ENCODE data around the gene KLHL29.
A peak's percentile ranks its signal among the peaks of the same experiment; 100 is the strongest.

KLHL29 gene

GRCh38 chr2:23622966-23623675 lies 238.1 kb downstream of the KLHL29 start:
- no peak for DNase-seq

- DNase-seq, result no peak
These were observed 239.4 kb downstream of the KLHL29 start for GRCh38 chr2:23624378-23624777.

DNA sequence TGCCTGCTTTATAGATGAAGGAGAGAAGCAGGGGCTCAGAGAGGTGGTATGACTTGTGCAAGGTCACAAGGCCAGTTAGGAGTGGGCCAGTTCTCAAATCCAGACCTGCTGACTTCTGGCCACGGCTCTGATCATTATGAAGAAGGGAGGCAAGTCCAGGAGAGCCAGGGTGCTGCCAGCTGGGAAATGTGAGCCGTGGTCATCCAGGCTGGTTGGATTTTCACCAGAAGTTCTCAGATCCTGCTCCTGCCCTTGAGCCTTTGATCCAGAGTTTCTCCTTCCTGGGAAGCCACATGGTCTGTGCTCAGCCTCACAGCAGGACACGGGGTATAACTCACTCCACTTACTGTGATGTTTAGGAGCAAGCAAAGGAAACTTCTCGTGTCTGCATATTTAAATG lies 239.9 kb downstream of the KLHL29 start:
- DNase-seq, result no peak

DNA sequence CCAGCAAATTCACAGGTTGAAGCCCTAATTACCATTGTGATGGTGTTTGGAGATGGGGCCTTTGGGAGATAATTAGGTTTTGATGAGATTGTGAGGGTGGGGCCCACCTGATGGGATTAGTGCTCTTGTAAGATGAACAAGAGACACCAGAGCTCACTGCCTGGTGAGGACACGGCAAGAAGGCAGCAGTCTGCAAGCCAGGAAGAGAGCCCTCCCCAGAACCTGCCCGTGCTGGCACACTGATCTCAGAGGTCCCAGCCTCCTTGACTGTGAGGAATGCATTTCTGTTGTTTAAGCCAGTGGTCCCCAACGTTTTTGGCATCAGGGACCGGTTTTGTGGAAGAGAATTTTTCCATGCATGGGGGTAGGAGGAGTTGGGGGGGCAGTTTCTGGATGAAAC lies 240.7 kb downstream of the KLHL29 start:
- no peak for DNase-seq

DNA sequence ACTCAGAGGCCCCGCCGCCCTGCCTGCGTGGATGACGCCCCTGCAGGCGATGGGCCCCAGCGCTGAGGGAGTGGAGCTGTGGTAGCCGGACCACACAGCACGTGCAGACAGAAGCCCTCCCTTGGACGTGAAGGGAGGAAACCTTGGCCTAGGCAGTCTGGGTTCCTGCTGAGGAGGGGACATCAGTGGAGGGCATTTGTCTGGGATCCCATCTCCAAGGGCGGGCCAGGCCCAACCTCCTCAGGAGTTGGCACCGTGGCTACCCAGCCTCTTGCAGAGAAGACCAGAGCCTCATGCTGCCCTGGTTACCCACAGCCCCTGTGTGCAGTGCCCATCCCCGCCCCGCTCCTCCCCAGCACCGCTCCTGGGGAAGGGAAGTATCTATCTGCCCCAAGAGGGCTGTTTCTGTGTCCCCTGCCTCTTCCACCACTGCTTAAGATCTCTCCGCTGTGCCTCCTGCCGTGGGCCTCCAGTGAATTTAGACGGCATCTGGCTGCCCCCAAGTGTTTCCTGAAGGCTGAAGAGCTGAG lies 241.8 kb downstream of the KLHL29 start:
- DNase-seq, result no peak

- DNase-seq, result no peak
These were observed 242.4 kb downstream of the KLHL29 start for GRCh38 chr2:23627236-23628009.

DNA sequence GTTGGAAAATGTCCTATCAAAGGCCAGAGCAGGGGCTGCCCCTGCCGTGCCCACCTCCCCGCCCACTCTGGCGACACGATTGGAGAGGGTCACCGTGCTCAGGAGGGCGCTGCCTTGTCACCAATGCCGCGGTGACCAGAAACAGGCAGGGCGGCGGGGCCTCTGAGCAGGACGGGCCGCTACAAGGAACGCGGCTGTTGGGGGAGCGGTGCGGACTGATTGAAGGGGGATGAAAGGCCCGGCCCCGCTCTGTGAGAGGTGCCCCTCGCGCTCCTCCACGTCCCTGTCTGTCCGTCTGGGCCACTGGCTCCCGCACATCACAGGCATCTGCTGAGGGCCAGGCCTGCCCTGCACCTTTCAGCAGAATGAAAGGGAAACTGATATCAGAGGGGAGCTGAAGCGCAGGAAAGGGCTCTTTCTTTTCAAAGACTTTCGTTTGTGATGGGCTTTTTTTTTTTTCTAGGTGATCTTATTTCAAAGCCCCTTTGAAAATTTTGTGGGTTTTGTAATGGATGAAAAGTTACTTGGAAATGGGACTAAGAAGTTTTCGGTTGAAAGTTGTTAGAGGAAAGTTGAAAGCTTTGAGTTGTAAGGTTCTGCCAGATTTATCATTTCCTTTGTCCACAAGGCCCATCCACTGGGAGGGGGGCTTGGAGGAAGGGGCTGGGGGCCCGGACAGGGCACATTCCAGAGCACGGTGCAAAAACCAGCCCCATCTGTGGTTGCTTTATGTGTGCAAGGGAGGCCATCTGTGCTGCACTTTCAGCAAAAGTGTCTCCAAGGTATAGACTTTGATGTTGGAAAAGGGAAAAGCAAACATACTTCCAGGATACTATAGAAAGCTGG lies 244.2 kb downstream of the KLHL29 start:
- DNase-seq, result no peak

DNA sequence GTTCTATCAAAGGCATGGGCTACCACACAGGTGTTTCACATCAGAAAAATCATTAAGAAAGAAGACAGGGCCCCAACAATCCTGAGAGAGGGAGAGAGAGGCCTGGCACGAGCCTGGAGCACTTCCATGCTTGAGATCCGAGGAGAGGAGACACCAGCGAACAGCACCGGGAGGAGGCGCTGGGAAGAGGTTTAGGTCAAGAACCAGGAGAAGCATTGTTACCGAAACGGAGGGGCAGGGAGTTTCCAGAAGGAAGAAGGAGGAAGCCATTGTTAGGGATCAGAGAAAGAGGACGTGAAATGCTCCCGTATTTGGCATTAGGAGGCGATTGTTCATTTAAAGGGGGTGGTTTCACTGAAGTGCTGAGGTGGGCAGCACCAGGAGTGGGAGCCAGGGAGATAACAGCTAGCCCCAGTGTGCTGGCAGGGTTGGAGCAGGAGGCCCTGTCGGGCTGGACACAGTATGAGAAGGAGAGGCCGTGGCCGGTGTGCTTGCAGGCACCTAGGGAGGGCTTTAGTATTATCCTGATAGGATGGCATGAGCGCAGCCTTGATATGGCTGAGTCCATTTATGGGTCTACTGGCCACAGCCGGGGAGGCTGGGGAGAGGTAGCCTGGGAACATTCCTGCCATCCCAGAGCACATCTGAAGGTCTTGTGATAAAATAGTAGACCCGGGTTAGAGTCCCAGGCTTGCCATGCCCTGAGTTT lies 244.9 kb downstream of the KLHL29 start:
- DNase-seq, result no peak

- DNase-seq, result no peak
These were observed 246.0 kb downstream of the KLHL29 start for GRCh38 chr2:23630961-23631360.

DNA sequence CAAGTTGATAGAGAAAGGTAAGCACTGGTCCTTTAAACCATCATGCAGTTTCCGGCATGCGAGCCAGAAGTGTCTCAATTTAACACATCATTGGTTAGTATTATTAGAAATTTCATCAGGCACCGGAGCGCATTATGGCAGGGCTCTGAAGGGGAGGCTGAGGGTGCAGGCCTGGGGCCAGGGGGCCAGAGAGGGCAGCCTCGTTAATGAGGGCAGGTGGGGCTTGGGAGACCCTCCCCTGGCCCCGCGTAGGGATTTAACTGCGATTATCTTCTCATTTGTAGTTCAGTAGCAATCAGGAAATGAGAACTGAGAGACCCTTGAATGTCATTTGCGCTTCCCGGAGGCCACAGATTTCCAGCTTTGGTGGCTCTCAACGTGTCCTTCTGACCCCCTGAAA lies 246.4 kb downstream of the KLHL29 start:
- no peak for DNase-seq

- no peak for DNase-seq
These were observed 247.4 kb downstream of the KLHL29 start for GRCh38 chr2:23632386-23632785.

DNA sequence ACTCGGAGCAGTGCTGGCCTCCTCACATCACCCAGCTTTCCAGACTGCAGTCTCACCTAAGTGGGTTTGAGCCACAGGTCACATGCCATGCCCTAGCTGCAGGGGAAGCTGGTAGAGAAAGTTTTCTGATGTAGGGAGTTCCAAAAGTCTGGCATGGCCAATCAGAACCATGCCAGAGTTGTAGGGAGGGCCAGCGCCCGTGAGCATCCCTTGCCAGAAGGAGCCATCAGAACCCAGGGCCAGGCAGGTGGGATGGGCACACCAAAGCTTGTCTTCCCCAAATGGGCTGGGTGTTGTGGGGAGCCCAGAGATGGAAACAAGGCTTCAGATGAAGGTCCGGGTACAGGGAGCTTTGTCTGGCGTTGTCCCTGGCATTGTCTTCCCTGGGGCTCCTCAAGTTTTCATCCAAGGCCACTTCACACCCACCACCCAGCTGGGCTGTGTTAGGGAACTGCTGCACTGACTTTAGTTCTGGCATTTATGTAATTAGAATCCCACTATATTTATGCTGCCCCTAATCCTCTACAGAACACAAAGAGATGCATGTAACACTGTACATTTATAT lies 247.9 kb downstream of the KLHL29 start:
- no peak for DNase-seq

- DNase-seq, result no peak
These were observed 249.0 kb downstream of the KLHL29 start for GRCh38 chr2:23633966-23634365.

DNA sequence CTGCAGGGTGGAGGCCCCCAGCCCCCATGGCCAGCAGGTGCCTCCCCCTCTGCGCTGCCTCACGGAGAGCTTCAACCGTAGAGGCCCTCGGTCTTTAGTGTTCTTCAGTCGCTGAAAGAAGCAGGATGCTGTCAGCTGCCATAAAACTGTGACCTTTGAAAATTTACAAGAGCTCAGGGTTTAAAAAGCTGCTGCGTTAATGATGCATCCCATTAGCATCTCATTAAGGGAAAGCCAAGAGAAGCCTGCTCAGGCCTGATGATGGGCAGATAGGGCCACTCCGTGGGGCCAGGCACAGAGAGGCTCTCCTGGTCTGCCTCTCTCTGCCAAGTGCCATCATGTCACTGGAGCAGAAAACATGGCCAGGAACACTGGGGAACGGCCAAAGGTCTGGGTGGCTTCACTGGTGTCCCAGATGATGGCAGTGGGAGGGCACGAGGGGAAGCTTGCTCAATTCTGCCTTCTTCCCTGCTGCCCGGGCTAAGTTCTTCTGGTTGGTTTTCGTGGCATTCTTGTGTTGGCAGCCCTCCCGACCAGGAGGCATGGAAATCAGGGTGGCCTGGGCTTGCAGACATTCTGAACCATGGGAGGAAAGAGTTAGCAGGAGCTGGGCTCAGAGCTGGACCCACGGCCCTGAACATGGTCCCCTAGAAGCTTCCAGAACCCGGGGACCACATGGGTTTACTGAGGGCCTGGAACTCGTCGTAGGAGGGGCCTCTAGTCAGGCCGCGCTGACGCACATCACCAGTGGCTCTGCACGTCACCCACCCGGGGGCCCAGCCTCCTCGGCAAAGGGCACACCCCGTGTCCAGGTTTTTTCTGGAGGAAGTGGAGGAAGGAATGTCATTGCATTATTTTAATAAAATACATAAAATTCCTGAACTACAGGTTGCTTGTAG lies 250.7 kb downstream of the KLHL29 start:
- DNase-seq, result no peak

- DNase-seq, result no peak
These were observed 251.4 kb downstream of the KLHL29 start for GRCh38 chr2:23636426-23636825.

- DNase-seq, result peak; percentile 72
These were observed 252.2 kb downstream of the KLHL29 start for GRCh38 chr2:23637011-23637778.

DNA sequence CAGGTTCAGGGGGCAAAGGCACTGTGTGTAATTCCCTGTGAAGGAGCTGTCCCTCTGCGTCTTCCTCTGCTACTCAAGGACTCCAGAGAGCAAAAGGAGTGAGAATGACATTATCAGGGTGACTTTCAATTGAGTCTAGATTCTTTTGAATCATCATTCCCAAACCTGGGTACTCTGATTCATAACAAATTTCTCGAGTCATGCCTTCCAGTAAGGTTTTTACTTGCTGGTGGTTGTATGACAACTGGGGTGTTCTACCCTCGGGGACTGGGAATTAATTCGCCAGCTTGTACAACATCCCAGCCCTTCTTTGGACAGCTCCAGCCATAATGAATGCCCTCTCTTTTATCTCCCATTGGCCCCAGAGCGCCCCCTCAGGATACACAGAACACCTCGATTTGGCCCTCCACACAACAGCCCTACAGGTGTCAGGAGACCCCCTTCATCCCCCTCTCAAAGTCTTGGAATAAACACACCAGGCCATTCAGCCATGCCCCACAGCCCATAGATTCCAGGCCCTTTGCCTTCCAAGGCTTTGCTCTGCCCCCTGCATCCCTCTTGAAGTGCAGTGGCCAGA lies 254.5 kb downstream of the KLHL29 start:
- DNase-seq, result no peak

GRCh38 chr2:23640711-23641110 lies 255.7 kb downstream of the KLHL29 start:
- DNase-seq, result no peak

DNA sequence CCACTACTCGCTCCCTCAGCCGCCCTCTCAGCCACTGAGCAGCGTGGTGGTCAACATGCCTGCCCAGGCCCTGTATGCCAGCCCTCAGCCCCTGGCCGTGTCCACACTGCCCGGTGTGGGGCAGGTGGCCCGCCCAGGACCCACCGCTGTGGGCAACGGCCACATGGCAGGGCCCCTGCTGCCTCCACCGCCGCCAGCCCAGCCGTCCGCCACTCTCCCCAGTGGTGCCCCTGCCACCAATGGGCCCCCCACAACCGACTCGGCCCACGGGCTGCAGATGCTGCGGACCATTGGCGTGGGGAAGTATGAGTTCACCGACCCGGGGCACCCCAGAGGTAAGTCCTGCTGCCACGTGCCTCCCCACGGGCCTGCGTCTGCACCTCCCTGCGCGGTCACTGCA lies 257.5 kb downstream of the KLHL29 start:
- no peak for DNase-seq

- no peak for DNase-seq
These were observed 260.3 kb downstream of the KLHL29 start for GRCh38 chr2:23645230-23645808.
